Stimulated activated CD8-positive, alpha-beta memory T cell treated with anti-CD3 and anti-CD28 coated beads, Interleukin-7, amount 100 ng/mL, for 4 hours (primary cell): Measurements from ENCODE around the gene CEP43.

ENCODE experiments used
- DNase-seq, 2 donors: peaks; one replicate each; pipeline ENCODE4 v3.0.0-alpha.2; 2020; ENCODE audit warnings: low read depth in 2 of 2

Gene CEP43, protein sequence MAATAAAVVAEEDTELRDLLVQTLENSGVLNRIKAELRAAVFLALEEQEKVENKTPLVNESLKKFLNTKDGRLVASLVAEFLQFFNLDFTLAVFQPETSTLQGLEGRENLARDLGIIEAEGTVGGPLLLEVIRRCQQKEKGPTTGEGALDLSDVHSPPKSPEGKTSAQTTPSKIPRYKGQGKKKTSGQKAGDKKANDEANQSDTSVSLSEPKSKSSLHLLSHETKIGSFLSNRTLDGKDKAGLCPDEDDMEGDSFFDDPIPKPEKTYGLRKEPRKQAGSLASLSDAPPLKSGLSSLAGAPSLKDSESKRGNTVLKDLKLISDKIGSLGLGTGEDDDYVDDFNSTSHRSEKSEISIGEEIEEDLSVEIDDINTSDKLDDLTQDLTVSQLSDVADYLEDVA

GRCh38 chr6:166999145-166999883, at the start of gene CEP43:
Gene CEP43 (plus strand): TSS chr6:166999397. CDS start chr6:166999413, 16 bp downstream.
- DNase-seq = peak; percentile 73 to 89

DNA sequence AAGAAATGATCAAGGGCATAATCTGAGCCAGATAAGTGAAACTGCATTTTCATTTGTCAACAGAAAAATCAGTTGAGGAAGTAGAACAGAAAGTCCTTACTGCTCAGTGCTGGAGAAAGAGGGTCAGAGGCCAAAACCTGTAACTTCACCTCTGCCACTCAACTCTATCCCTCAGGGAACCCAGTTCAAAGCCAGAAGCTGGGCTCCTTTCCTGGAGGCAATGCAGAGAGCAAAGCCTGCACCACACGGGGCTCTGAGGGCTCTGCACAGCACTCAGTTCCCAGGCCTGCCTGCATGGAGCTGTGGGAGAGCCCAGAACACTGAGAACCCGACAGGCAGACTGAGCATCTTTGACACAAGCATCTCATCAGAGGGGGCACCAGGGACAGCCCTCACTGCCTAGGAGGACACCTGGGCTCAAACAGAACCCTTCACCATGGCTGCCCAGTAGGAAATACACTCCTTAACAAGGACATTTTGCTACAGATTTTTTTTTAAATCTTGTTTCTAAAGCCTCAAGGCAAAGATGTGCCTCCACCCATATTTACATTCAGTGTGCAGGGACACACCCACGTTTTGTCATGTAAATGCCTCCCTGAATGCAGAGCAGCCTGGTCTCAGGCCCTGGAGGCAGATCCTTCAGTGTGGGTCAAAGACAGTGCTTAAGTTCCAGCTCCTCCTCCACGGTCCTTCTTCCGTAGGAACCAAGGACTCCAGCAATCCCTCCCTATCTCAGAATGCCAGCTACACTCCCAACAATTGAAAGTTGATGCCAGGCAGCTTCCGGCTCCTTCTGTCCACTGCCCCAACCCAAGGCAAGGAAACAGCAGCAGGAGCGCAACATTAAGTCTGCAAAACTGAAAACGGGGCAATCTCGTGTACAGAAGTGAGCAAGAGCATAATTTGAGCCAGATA, 49.4 kb upstream of the CEP43 start:
- DNase-seq = no peak

GRCh38 chr6:166950443-166950821, 48.8 kb upstream of the CEP43 start:
- DNase-seq = no peak

GRCh38 chr6:166950892-166951669, 48.1 kb upstream of the CEP43 start:
- peak; percentile 33 to 61 for DNase-seq

- DNase-seq = no peak
Measured at GRCh38 chr6:166951670-166952060, 47.5 kb upstream of the CEP43 start.

DNA sequence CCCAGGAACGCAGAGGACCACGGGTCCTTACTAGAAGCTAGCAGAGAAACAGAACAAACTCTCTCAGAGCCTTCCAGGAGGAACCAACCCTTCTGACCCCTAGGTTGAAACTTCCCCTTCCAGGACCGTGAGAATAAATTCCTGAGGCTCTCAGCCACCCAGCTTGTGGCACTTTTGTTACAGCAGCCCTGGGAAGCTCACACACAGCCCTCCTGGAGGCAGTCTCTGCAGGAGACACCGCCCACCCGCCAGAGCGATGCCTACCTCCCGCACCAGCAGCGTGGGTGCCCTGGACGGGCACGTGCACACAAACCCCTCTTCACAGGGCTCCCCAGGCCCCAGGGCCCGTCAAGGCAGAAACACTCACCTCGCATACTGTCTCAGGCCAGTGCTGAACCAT, 47.1 kb upstream of the CEP43 start:
- DNase-seq = no peak

GRCh38 chr6:166952567-166953486, 46.4 kb upstream of the CEP43 start:
- no peak for DNase-seq

GRCh38 chr6:166954118-166954713, 45.0 kb upstream of the CEP43 start:
- DNase-seq = no peak

DNA sequence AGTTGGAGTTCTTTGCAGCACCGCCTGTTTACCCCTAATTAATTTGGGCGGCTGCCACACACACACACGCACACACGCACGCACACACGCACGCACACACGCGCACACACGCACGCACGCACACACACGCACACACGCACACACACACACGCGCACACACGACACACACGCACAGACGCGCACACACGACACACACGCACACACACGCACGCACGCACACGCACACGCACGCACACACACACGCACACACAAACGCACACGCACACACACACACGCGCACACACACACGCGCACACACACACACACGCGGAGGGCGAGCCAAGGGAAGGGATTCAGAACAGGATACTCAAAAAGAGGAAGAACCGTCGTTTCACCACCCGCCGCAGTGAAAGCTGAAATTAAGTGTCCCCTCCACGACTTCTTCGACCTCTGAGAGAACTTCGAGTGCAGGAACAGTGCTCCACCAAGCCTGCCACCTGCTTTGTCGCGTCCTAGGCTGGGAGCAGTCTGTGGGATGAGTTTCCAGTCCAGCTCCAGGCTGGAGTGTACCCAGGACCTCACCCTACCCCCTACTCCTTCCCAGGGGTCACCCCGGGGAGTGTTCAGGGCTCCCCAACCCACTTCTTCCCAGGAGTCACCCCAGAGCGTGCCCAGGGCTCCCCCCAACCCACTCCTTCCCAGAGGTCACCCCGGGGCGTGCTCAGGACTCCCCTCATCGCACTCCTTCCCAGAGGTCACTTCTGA, 43.9 kb upstream of the CEP43 start:
- no peak for DNase-seq

GRCh38 chr6:166955865-166956443, 43.2 kb upstream of the CEP43 start:
- peak in 1 of 2 donors; percentile 29 for DNase-seq

DNA sequence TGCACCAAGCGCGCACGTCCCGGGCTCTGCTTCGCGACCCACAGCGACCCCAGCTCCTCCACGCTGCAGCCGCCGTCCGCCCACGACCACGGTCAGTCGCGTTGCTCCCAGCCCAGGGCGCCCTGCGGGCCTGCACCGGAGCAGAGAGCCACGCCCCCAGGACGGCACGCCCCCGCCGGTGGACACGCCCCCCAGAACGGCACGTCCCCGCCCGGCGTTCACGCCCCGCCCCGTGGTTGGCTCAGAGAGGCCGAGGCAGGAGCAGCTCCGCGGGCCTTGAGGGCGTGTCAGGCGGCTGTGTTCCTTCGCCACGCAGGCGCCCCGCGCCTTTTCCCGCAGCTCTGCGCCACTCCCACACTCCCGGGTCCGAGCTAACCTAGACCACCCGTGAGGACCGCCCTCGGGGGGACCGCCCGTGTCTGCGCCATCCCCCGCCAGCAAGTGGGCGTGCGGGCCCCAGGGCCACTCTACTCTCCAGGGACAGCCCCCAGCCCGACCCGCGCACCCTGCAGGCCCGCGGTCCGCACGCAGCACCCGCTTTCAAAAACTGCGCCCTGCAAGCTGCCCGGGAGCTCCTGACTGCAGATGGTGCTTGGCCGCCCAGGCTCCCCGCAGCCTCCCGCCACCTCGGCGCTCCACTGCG, 42.6 kb upstream of the CEP43 start, which contains the start of gene RNASET2:
TSS of gene RNASET2 (minus strand) at position 107 of the 643 bp plus-strand sequence. CDS start 368 bp downstream, outside the sequence.
- DNase-seq = peak; percentile 94 to 96

GRCh38 chr6:166957087-166957804, 42.0 kb upstream of the CEP43 start:
- peak in 1 of 2 donors; percentile 30 for DNase-seq

DNA sequence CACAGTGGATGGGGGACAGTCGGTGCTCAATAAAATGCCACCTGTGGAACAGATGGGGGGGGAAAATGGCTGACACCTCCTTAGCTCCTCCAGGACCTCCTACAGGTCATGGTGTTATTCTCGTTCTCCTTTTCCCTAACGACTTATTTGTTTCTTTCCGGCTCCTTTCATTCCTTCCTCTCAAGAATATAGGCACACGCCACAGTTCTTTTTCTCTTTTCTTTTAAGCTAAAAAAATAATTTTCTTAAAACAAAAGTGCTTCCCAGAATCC, 41.5 kb upstream of the CEP43 start:
- no peak for DNase-seq

DNA sequence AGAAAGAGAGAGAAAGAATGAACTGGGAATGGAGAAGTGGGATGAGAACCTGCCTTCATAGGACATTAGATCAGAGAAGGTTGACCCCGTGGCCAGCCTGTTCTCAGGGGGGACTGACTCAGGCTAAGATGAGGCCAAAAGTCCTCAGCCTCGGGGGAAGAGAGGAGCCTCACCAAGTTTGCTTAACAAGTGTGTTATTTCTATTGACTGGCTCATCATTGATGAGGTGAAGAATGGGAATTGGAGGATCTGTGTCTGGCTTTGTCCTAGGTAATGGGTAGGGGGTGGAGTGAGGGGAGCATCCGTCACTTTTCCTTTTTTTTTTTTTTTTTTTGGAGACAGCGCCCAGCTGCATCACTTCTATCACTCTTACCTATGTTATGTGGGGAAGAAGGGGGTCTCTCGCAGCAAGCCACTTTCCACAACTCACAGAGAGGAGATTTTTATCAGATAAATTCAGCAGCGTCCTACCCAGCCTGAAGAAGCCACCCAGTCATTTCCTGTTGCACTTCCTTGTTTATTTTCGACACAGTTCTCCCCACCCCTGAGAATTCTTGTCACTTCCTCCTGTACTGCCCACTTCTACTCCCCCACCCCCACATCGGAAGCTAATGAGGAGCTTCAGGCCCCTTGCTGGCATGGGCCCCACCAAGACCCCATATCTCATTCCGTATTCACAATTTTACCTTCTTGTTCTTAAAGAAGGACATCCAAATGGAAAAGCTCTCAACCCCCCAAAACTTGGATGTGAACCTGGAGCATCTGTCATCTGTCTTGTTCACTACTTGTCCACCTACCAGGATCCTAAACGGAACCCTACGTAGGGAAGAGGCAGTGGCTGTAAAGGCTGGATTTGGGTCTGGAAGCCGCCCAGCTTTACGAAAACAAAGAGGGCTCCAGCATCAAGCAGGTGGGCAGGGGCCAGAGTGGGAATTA, 40.0 kb upstream of the CEP43 start:
- peak; percentile 31 to 42 for DNase-seq

GRCh38 chr6:166959911-166960608, 39.1 kb upstream of the CEP43 start:
- DNase-seq = no peak

DNA sequence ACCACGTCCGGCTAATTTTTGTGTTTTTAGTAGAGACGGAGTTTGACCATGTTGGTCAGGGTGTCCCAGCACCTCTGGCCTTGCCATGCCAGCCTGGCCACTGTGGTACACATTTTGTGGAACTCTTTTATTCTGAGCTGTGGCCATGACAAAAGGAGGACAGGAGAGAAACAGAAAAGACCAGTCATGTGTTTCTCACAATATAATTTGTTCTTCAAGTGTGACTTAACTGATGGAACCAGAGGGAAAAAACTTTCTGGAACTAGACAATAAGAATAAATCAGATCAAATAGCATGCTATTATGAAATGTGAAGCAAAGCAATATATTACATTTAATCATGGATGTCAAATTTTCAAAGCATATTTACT, 38.6 kb upstream of the CEP43 start:
- no peak for DNase-seq
